ENCODE data around the gene MRPL17.

Gene MRPL17

DNA sequence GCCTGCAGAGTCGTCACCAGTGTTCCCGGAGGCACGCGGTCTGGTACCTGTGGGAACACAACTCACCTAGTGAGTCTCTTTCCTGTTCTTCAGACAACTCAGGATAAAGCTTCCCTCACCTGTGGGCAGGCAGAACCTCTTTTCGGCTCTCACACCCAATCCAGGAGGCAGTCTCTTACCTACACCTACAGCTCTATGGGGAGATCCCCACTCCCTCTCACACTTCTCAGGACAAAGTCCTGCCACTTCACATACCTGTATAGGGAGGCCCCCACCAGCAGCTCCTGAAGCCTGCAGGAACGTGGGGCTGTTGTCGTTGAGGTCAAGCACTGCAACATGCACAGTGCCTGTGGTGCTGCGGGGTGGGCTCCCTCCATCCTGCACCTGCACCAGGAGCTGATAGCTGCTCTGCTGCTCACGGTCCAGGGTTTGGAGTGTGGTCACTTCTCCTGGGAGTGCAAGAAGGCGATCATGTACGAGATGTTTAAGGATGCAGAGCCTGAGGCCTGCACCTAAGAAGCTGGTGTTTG, 51.7 kb downstream of the MRPL17 start:
- no peak for DNase-seq

DNA sequence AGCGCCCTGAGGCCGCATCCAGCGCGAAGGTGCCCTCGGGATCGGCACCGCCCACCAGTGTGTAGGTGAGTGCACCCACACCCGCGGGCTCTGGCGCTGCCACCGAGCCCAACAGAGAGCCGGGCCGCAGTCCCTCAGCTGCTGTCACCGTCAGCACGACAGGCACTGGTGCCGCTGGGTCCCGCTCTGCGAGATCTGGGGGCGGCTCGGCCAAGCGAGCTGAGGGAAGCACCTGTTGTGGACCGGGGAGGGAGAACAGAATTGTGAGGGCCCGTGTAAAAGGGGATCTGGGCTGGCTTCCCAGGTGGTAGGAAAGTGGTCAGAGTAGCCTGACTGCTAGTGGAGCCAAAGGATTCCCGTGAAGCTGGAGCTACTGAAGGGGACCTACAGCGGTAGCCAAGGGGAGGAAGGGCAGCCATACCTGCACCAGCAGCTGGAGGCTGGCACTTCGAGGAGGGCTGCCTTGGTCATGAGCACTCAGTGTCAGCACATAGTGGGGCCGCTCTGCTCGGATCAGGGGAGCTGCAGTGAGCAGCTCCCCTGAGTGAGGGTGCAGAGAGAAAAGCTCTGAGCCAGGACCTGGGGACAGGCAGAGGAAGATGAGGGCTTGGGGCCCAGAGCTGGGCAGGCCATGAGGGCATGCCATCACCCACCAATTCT, 52.4 kb downstream of the MRPL17 start:
- DNase-seq: no peak

Measured in NCI-H1694 (cell line).